PFSK-1 (cell line): ENCODE results near the gene KIF26B.

Source experiments
- FOXP2 ChIP-seq: optimal IDR thresholded peaks from 2 replicates; pipeline ENCODE3; 2011; ENCODE audit warnings: borderline replicate concordance, control low read depth, inconsistent platforms; ENCODE audit not compliant: insufficient read depth; ENCODE audit errors: extremely low read length, extremely low read depth
- POLR2AphosphoS5 ChIP-seq: IDR thresholded peaks from 2 replicates; pipeline ENCODE4 v1.6.1; 2012; ENCODE audit warnings: low read depth, mild to moderate bottlenecking, control low read depth, low read length, moderate library complexity
- REST ChIP-seq, 2 experiments: IDR thresholded peaks; 2 replicates each; pipeline versions ENCODE4 v1.6.1 to v1.8.0; 2011 to 2012; ENCODE audit warnings: low read depth in 2 of 2, low read length in 2 of 2, control low read depth in 1 of 2, inconsistent platforms in 1 of 2, mild to moderate bottlenecking in 1 of 2, moderate library complexity in 1 of 2; ENCODE audit not compliant: insufficient read depth in 1 of 2
- SIN3A ChIP-seq: IDR thresholded peaks from 2 replicates; pipeline ENCODE4 v1.6.1; 2012; ENCODE audit warnings: mild to moderate bottlenecking, low read length, moderate library complexity, borderline replicate concordance; ENCODE audit not compliant: insufficient read depth
- TAF1 ChIP-seq: IDR thresholded peaks from 2 replicates; pipeline ENCODE4 v1.6.1; 2012; ENCODE audit warnings: low read length, control low read depth, borderline replicate concordance; ENCODE audit not compliant: insufficient read depth

The KIF26B gene

GRCh38 chr1:245666412-245666811 lies 511.6 kb downstream of the KIF26B start:
- TF ChIP-seq POLR2AphosphoS5 (no peak), REST (IDR thresholded peaks at IDR 0.05; ENCODE audit: insufficient read depth in 1 of 2, low read depth in 2 of 2, low read length in 2 of 2) (no peak), SIN3A (no peak), TAF1 (no peak), FOXP2 (no peak)

DNA sequence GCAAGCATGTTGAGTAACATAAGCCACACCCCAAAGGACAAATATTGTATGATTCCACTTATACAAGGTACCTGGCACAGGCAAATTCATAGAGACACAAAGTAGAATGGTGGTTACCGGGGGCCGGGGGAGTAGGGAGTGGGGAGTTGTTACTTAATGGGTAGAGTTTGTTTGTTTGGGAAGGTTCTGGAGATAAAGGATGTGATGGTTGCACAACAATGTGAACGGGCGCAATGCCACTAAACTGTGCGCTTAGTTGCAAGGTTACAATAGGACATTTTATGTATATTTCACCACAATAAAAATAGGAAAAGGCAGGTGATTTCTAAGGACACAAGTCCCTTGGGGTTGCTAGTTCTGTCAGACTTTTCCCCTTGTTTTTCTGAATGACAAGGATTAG lies 516.6 kb downstream of the KIF26B start:
- TF ChIP-seq REST (IDR thresholded peaks at IDR 0.05; ENCODE audit: insufficient read depth in 1 of 2, low read depth in 2 of 2, low read length in 2 of 2) (no peak), TAF1 (no peak), SIN3A (no peak), POLR2AphosphoS5 (no peak), FOXP2 (no peak)

DNA sequence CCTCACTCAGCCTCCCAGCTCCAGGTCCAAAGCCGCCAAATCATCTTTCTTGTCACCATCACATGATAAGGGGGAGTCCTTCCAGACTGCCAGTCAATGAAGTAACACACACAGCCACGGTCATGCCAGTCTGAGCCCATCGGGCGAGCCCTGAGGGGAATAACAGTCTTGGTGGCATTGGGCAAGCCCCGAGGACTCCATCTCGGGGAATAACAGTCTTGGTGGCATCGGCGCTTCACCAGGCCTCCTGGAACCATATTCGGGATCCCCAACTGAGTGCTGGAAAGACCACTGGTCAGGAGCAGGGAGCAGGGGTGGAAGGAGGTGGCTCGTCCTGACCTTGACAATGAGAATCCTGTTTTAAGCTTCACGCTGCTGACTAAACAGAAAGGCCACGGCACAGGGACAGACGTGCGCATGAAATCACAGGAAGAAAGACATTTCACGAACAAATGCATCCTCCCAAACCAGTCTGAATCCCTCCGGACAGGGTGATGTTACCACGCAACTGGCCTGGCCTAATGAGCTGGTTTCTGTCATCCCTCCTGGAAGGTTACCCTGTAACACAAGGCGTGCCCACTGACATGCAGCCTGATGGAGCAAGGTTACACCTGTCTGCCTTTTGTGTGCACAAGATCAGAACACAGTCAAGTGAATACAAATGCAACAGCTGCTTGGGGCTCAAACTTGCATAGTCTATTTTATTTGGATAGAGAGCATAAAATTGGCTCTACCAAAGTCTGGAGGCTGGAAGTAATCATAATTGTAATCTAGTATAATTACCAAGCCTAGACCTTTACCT lies 517.4 kb downstream of the KIF26B start:
- TF ChIP-seq REST (IDR thresholded peaks at IDR 0.05; ENCODE audit: insufficient read depth in 1 of 2, low read depth in 2 of 2, low read length in 2 of 2) = no peak
- TF ChIP-seq TAF1 = no peak
- TF ChIP-seq SIN3A = no peak
- TF ChIP-seq POLR2AphosphoS5 = no peak
- no peak for TF ChIP-seq FOXP2

GRCh38 chr1:245673881-245674414 lies 519.2 kb downstream of the KIF26B start:
- TF ChIP-seq TAF1 (no peak), FOXP2 (no peak), SIN3A (no peak), POLR2AphosphoS5 (no peak), REST (IDR thresholded peaks at IDR 0.05; ENCODE audit: insufficient read depth in 1 of 2, low read depth in 2 of 2, low read length in 2 of 2) (no peak)
